A375 (cell line): ENCODE results near the gene ANKRD13C. TPM values are rescaled to one million over a fixed set of nuclear protein-coding genes. Genes with fewer than 3 reads are reported as not detected.

ENCODE experiments used
- total RNA-seq: library from RNA; depleted of rRNA; stranded (reverse); fragments of >200 nt; shearing (Covaris generic); gene quantifications from 2 replicates; pipeline ENCODE4 v1.2.3, GENCODE V29; 2014; rRNA removed

ANKRD13C gene, protein sequence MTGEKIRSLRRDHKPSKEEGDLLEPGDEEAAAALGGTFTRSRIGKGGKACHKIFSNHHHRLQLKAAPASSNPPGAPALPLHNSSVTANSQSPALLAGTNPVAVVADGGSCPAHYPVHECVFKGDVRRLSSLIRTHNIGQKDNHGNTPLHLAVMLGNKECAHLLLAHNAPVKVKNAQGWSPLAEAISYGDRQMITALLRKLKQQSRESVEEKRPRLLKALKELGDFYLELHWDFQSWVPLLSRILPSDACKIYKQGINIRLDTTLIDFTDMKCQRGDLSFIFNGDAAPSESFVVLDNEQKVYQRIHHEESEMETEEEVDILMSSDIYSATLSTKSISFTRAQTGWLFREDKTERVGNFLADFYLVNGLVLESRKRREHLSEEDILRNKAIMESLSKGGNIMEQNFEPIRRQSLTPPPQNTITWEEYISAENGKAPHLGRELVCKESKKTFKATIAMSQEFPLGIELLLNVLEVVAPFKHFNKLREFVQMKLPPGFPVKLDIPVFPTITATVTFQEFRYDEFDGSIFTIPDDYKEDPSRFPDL
- total RNA-seq = 26.0 and 26.8 TPM in 2 replicates

DNA sequence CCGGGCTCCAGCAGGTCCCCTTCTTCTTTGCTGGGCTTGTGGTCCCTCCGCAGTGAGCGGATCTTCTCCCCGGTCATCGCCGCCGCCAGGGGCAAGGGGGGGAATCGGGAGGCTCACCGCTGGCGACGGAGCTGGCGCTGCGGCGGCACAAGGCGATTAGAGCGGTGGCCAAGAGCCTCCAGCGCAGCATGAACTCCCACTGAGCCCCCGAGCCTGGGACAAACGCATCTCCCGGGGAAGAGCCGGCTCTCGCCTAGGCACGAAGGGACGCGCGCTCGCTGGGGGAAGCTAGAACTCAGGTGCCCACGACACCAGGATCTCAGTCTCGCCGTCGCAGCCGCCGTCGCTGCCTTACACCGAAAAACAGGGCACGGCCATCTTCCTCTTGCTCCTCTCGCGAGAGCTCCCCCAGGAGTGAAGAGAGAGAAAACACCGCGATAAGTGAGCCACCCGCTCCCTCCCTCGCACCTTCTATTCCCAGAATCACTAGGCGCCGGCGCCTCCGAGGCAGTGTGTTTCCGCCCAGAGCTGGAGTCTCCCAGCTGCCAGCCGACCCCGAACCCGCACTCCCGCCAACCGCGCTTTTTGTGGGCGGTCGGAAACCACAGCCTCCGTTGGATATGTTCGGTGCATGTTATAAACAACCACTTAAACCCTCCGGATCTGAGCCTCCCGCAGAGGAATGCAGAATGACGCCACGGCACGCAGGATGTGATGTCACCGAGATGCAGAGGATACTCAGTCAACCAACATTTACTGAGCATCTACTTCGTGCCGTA is at the start of gene ANKRD13C:
Gene ANKRD13C (minus strand): TSS at position 391 of the 779 bp plus-strand sequence. CDS start 314 bp downstream, at position 77.

DNA sequence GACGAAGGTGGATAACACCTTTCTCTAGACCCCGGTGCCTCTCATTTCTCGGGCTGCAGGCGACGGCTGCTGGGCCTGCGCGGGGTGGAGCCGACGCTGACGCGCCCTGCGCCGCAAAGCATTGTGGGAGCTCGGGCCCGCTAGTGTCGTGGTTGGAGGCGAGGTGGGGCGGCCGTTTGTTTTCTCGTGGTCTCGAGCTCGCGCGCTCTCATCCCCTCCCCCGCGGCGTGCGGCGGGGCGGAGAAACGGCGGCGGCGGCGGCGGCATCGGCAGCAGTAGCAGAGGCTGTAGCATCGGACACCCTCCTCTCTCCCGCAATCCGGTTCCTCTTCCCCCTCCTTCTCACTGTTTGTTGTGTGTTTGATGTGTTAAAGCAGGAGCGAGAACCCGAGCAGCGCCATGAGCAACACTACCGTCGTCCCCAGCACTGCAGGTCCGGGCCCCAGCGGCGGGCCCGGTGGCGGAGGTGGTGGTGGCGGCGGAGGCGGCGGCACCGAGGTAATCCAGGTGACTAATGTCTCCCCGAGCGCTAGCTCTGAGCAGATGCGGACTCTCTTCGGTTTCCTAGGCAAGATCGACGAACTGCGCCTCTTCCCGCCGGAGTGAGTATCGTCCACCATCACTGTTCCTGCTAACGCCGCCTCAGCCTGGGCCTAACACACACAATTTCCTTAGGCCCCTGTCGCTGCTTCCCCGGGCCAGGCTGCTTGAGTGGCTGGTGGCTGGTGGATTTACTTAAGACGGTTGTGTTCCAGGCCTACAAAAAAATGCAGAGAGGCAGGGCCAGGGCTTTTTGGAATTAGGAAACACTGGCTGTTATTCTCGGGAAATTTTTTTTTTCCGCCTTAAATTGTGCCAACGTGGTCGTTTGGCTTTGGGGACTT is 133.0 kb downstream of the ANKRD13C start, which contains the start of gene SRSF11:
Gene SRSF11 (plus strand): TSS at position 143 of the 884 bp plus-strand sequence. CDS start 257 bp downstream, at position 400.

Other genes starting within 250 kb of the ANKRD13C start
- 11.5 and 12.4 TPM in 2 replicates for gene LRRC40, start 149.1 kb downstream of the ANKRD13C start, total RNA-seq
- 148 and 154 TPM in 2 replicates for gene SRSF11, start 133.3 kb downstream of the ANKRD13C start, total RNA-seq
- 23.1 and 26.4 TPM in 2 replicates for gene CTH, start 56.5 kb upstream of the ANKRD13C start, total RNA-seq